Psoas muscle (tissue), 8 donors: ENCODE measurements around the gene KRT39. TPM values are rescaled to one million over a fixed set of nuclear protein-coding genes. Genes with fewer than 3 reads are reported as not detected.

Source experiments
- ATAC-seq, 4 donors: fragments of 200-7000 bp; cut with Tn5 transposase; one replicate each; pipeline ENCODE4 v1.9.1; 2020; ENCODE audit warnings: moderate library complexity in 3 of 4, mild to moderate bottlenecking in 2 of 4
- DNase-seq, 2 donors: peaks; one replicate each; pipeline ENCODE4 v3.0.0-alpha.2; 2020
- H3K27ac ChIP-seq: fragments of 200-600 bp; one replicate; pipeline ENCODE4 v1.8.0; 2022
- H3K27me3 ChIP-seq, 3 donors: fragments of 200-600 bp in 1 of 3; one replicate each; pipeline versions ENCODE4 v1.6.1 to v1.8.0; 2013 to 2022; ENCODE audit warnings: low read length in 2 of 3, mild to moderate bottlenecking in 2 of 3, moderate library complexity in 1 of 3; ENCODE audit not compliant: insufficient read depth in 3 of 3
- H3K36me3 ChIP-seq, 2 donors: fragments of 200-600 bp in 1 of 2; one replicate each; pipeline versions ENCODE4 v1.6.1 to v1.8.0; 2013 to 2022; ENCODE audit warnings: low read depth in 1 of 2, mild to moderate bottlenecking in 1 of 2, moderate library complexity in 1 of 2; ENCODE audit not compliant: insufficient read depth in 1 of 2
- H3K4me1 ChIP-seq: fragments of 200-600 bp; one replicate; pipeline ENCODE4 v1.8.0; 2022
- H3K4me3 ChIP-seq: fragments of 200-600 bp; one replicate; pipeline ENCODE4 v1.8.0; 2022; ENCODE audit warnings: mild to moderate bottlenecking
- H3K9me3 ChIP-seq: fragments of 200-600 bp; one replicate; pipeline ENCODE4 v1.8.0; 2022
- WGBS, 3 donors: extraction: QIAGEN DNeasy Blood & Tissue Kit; methylation state at CpG; one replicate each; pipeline versions ENCODE4 v1.1.6 to v1.1.7; 2013; 5-methylcytosine and 5-hydroxymethylcytosine counted together
- intact Hi-C, 2 donors: fragments of 100-400 bp; cut with DNase I; formaldehyde crosslinking; loops; one replicate each; pipeline versions ENCODE4 v1.11.0 to v1.14.2; 2022
- polyA plus RNA-seq, 3 donors: library from polyadenylated mRNA; stranded (reverse); fragments of 200-250 nt; gene quantifications; one replicate each; pipeline ENCODE4 v1.2.3, GENCODE V29; 2013
- total RNA-seq, 4 donors: library from RNA; stranded (reverse); fragmentation: NEBNext Ultra II Directional in 2 of 4; extraction: Animal tissue kit (Norgen Biotek cat#: 25700) in 2 of 4; gene quantifications; one replicate each; pipeline versions ENCODE4 v1.2.1 to v1.2.4, GENCODE V29; 2021 to 2023
- TF ChIP-seq, protein P1 (sequence below): fragments of 200-600 bp; IDR thresholded peaks from one replicate; pipeline ENCODE4 v1.8.0; 2022; ENCODE audit warnings: antibody characterized with exemption
- donor health status: healthy with polysubstance abuse.
- donor health status: DM: no; HTN: no; CAD: no; lungs with moderate emphysema.
- donor health status: Bipolar disorder and iron deficiency.
- donor health status: healthy.
- donor health status: DM: yes; HTN: yes; CAD: no.
- donor health status: DM: no; HTN: no; CAD: no.
- donor health status: DM: no; HTN: no; CAD: no.
- donor health status: DM: yes; HTN: yes; CAD: no.

KRT39 gene
- total and polyA plus RNA-seq, 7 donors: not detected

DNA sequence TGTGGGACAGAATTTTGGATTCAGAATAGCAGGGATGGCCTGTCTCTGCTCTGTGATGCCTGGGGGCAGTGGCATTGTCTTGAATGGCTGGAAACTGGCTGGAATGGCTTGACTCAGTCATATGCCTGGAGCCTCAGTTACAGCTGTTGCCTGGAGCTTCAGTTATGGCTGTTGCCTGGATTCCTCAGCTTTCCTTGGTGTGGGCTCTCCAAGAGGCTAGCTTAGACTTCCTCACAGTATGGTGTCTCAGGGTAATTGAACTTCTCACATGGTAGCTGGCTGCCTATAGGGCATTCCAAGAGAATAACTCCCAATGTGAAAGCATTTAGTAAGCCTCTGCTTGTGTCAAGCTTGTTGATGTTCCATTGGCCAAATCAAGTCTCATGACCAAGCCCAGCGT is 50.4 kb downstream of the KRT39 start:
- no peak overlapping the region for H3K4me3 ChIP-seq
- ATAC-seq (no peak), DNase-seq (no peak)
- H3K27me3 ChIP-seq: no peaks in the 10 kb centered on the region
- TF ChIP-seq, protein P1, sequence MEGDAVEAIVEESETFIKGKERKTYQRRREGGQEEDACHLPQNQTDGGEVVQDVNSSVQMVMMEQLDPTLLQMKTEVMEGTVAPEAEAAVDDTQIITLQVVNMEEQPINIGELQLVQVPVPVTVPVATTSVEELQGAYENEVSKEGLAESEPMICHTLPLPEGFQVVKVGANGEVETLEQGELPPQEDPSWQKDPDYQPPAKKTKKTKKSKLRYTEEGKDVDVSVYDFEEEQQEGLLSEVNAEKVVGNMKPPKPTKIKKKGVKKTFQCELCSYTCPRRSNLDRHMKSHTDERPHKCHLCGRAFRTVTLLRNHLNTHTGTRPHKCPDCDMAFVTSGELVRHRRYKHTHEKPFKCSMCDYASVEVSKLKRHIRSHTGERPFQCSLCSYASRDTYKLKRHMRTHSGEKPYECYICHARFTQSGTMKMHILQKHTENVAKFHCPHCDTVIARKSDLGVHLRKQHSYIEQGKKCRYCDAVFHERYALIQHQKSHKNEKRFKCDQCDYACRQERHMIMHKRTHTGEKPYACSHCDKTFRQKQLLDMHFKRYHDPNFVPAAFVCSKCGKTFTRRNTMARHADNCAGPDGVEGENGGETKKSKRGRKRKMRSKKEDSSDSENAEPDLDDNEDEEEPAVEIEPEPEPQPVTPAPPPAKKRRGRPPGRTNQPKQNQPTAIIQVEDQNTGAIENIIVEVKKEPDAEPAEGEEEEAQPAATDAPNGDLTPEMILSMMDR: no peak
- WGBS, 3 donors: 39 to 48% (median 44%) methylated on average over 1 of the region's 1 CpG
- H3K4me1 ChIP-seq: no peaks in the 10 kb centered on the region
- H3K27ac ChIP-seq: no peak overlapping the region
- no peaks in the 10 kb centered on the region for H3K36me3 ChIP-seq
- intact Hi-C loops: no loop called here
- H3K9me3 ChIP-seq: no peaks in the 10 kb centered on the region

- Histone ChIP-seq H3K27ac (peak overlapping the region; percentile 39), H3K27me3 (no peaks in the 10 kb centered on the region), H3K4me1 (peaks cover 3% of the 10 kb centered on the region), H3K9me3 (no peaks in the 10 kb centered on the region), H3K4me3 (no peak overlapping the region), H3K36me3 (no peaks in the 10 kb centered on the region)
- ATAC-seq: no peak
- DNase-seq: no peak
- TF ChIP-seq, protein P1: no peak
- intact Hi-C loops: no loop called here
- 75 to 86% (median 76%) methylated on average over 2 of the region's 2 CpGs for WGBS, 3 donors
These were observed 51.0 kb downstream of the KRT39 start for GRCh38 chr17:40915721-40916256.

DNA sequence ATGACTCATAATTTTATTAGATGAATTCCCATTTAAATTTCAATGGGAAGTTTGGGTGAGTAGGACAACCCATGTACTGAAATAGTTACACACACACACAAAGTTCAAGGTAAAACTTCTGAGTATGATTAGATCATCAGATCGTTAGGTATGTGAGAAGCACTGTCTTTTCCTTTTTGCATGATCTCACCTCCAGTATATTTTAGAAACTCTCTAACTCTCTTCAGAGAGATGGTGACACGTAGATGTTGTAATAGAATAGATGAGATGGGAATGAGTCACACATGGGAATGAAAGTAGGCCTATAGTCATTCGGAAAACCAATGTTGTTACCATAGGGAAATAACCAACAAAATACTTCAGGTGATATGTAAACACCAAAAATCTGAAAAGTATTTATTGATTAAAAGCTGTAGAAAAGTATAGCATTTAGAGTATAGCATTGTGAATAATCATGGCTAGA is 51.5 kb downstream of the KRT39 start:
- Histone ChIP-seq H3K4me1 (peaks cover 8% of the 10 kb centered on the region), H3K9me3 (no peaks in the 10 kb centered on the region), H3K27ac (peak overlapping the region; percentile 39), H3K36me3 (no peaks in the 10 kb centered on the region), H3K27me3 (no peaks in the 10 kb centered on the region), H3K4me3 (no peak overlapping the region)
- peak; percentile 57 to 90 (median 83) for ATAC-seq
- TF ChIP-seq, protein P1: no peak
- intact Hi-C loops: no loop called here
- no peak for DNase-seq
- WGBS, 3 donors: 50 to 70% (median 62%) methylated on average over 3 of the region's 3 CpGs

GRCh38 chr17:40914075-40914855 is 52.5 kb downstream of the KRT39 start:
- H3K4me1 ChIP-seq: peaks cover 17% of the 10 kb centered on the region
- no peak for ATAC-seq
- no peaks in the 10 kb centered on the region for H3K36me3 ChIP-seq
- TF ChIP-seq, protein P1: no peak
- no peaks in the 10 kb centered on the region for H3K27me3 ChIP-seq
- H3K4me3 ChIP-seq: no peak overlapping the region
- H3K27ac ChIP-seq: no peak overlapping the region
- no peak for DNase-seq
- 73 to 91% (median 80%) methylated on average over 3 of the region's 3 CpGs for WGBS, 3 donors
- intact Hi-C loops: no loop called here
- no peaks in the 10 kb centered on the region for H3K9me3 ChIP-seq
